Brain microvascular endothelial cell (primary cell): Measurements from ENCODE around the gene ZNF682.
A peak's percentile ranks its signal among the peaks of the same experiment; 100 is the strongest.
"Not testable (repeated sequence)": the region's sequence is repeated elsewhere in the genome, so short reads cannot be mapped to it uniquely, and the experiment has no call there.

Experiments used
- DNase-seq: peaks from one replicate; pipeline ENCODE4 v3.0.0-alpha.2; 2020
- H3K27ac ChIP-seq: fragments of 250-450 bp; sonication (Bioruptor Pico); 2 replicates; pipeline ENCODE4 v1.5.1; 2020; ENCODE audit warnings: mild to moderate bottlenecking, moderate library complexity
- H3K27me3 ChIP-seq: fragments of 250-450 bp; sonication (Bioruptor Pico); replicated peaks from 2 replicates; pipeline ENCODE4 v1.5.1; 2020; ENCODE audit warnings: mild to moderate bottlenecking
- H3K36me3 ChIP-seq: fragments of 250-450 bp; sonication (Bioruptor Pico); replicated peaks from 2 replicates; pipeline ENCODE4 v1.5.1; 2020; ENCODE audit warnings: mild to moderate bottlenecking
- H3K4me3 ChIP-seq: 2 replicates; pipeline ENCODE4 v1.5.1; 2011; ENCODE audit warnings: low read depth, mild to moderate bottlenecking, control low read depth, low read length, moderate library complexity
- CTCF ChIP-seq: IDR thresholded peaks from 2 replicates; pipeline ENCODE4 v1.5.1; 2011; ENCODE audit warnings: low read depth, mild to moderate bottlenecking, moderate library complexity, low read length, control low read depth, inconsistent platforms; ENCODE audit errors: missing control alignments
- in situ Hi-C: cut with HindIII; loops from 2 replicates; pipeline ENCODE4 v1.10.0; 2017; ENCODE audit warnings: low sequenced_read_pairs, low pct_ligation_motif_present

Gene ZNF682

GRCh38 chr19:19964416-19964815 lies 74.9 kb downstream of the ZNF682 start:
- no peak for DNase-seq
- Histone ChIP-seq H3K27ac (no peak overlapping the region), H3K4me3 (no peak overlapping the region), H3K36me3 (no peaks in the 10 kb centered on the region), H3K27me3 (no peaks in the 10 kb centered on the region)
- no peak for TF ChIP-seq CTCF
- in situ Hi-C loops = no loop called here

GRCh38 chr19:19959151-19959799 lies 80.0 kb downstream of the ZNF682 start:
- H3K36me3 ChIP-seq, in situ Hi-C loops, H3K4me3 ChIP-seq, H3K27me3 ChIP-seq, H3K27ac ChIP-seq: not testable (repeated sequence)
- peak; percentile 65 for TF ChIP-seq CTCF
- DNase-seq = peak; percentile 53

GRCh38 chr19:19957766-19958165 lies 81.5 kb downstream of the ZNF682 start:
- H3K36me3 ChIP-seq, in situ Hi-C loops, H3K4me3 ChIP-seq, H3K27ac ChIP-seq, DNase-seq, H3K27me3 ChIP-seq: not testable (repeated sequence)

- TF ChIP-seq CTCF = no peak
- in situ Hi-C loops = no loop called here
Observed at GRCh38 chr19:19956434-19957075, 82.8 kb downstream of the ZNF682 start.

GRCh38 chr19:19955208-19955607 lies 84.1 kb downstream of the ZNF682 start:
- in situ Hi-C loops = no loop called here
- no peak for DNase-seq
- TF ChIP-seq CTCF = no peak
- no peaks in the 10 kb centered on the region for H3K27me3 ChIP-seq
- H3K36me3 ChIP-seq = no peaks in the 10 kb centered on the region
- no peak overlapping the region for H3K4me3 ChIP-seq
- no peak overlapping the region for H3K27ac ChIP-seq

More at GRCh38 chr19:19956434-19957075, 82.8 kb downstream of the ZNF682 start:
- no peak overlapping the region for H3K4me3 ChIP-seq
- no peak overlapping the region for H3K27ac ChIP-seq
- no peaks in the 10 kb centered on the region for H3K27me3 ChIP-seq
- DNase-seq = no peak
- no peaks in the 10 kb centered on the region for H3K36me3 ChIP-seq
